ENCODE data around the gene RAE1.

RAE1 gene

DNA sequence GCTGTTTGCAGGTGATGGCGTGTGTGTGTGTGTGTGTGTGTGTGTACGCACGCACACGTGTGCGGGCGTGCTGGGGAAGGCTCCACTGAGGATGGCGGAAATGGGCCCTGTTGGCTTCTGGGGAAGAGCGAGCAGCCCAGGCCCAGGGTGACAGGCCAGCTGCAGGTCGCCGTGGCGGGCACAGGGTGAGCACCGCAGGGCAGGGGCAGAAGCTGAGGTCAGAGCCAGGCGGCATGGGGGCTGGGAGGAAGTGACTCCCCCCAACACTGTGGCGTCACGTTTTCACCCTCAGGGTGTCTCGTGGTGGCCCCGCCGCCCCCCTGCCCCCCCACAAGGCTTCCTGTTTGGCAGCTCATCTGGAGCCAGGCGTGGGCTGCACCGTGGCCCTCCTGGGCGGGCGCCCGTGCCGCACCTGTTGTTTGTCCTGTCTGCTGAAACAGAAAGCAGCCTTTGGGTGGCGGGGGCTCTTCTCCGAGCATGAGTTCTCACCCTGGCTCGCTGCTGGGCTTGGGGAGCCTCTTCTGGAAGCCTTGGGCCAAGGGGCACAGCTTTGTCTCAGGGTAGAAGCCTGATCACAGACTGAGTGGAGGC, 47.3 kb downstream of the RAE1 start:
- Histone ChIP-seq H3K4me3 (ENCODE audit: low read depth, low read length) (no peak overlapping the region), H3K27me3 (no peaks in the 10 kb centered on the region), H3K4me1 (peaks cover 15% of the 10 kb centered on the region), H3K9me3 (no peaks in the 10 kb centered on the region), H3K36me3 (peaks cover 22% of the 10 kb centered on the region)
- TF ChIP-seq, protein P1, sequence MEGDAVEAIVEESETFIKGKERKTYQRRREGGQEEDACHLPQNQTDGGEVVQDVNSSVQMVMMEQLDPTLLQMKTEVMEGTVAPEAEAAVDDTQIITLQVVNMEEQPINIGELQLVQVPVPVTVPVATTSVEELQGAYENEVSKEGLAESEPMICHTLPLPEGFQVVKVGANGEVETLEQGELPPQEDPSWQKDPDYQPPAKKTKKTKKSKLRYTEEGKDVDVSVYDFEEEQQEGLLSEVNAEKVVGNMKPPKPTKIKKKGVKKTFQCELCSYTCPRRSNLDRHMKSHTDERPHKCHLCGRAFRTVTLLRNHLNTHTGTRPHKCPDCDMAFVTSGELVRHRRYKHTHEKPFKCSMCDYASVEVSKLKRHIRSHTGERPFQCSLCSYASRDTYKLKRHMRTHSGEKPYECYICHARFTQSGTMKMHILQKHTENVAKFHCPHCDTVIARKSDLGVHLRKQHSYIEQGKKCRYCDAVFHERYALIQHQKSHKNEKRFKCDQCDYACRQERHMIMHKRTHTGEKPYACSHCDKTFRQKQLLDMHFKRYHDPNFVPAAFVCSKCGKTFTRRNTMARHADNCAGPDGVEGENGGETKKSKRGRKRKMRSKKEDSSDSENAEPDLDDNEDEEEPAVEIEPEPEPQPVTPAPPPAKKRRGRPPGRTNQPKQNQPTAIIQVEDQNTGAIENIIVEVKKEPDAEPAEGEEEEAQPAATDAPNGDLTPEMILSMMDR (IDR thresholded peaks at IDR 0.05; ENCODE audit: low read depth, low read length): no peak
- DNase-seq: no peak

DNA sequence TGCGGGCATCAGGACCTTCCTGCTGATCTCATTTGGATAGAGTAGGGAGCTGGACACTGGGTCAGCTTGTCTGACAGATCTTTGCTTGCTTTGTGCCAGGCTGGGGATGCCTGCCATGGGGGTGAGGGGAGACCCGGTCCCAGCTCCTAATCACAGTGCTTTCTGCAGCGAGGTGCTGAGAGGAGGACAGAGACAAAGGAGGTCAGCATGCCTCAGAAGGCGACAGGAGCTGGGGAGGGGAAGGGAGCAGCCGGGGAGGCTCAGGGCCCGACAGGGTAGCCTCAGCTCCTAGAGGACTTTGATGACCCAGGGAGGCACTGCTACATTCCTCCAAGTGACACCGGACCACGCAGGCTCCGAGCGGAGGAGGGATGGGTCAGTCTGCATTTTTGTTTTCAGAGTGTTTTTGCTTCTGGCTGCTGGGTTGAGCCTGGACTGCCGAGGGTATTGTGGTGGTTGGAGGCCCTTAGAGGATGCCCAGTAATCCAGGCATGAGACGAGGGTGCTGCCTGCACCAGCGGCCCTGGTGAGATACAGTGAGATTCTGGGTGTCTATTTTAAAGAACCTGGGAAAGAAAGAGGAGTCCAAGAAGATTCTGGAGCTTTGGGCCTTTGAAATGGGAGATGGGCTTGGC, 48.0 kb downstream of the RAE1 start:
- TF ChIP-seq, protein P1 (IDR thresholded peaks at IDR 0.05; ENCODE audit: low read depth, low read length): no peak
- no peak overlapping the region for H3K4me3 ChIP-seq (ENCODE audit: low read depth, low read length)

DNA sequence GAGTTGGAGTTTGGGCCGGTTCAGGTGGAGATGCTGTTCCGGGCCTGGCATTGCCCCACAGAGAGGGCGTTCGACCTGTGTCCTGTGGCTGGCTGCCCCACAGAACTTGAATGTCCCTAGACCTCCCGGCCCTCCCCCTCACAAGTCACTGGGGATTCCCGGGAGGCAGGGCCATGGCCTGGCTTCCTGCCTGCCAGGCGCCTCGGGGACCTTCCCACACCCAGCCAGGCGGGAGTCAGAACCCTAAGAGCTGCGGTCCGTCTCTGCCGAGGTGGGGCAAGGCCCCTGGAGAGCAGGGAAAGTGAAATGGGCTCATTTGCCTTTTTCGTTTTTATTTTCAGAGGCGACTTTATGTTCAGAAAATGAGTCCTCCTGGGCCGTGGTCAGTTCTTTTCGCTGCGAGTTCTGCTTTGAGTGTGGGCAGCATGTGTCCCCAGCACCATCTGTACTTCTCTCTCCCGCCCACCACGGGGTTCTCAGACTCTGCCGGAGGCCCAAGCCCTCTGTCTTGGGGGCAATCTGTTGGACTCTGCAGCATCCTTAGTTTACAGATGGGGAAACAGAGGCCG, 48.6 kb downstream of the RAE1 start:
- H3K27me3 ChIP-seq: no peaks in the 10 kb centered on the region
- H3K9me3 ChIP-seq: no peaks in the 10 kb centered on the region
- peaks cover 15% of the 10 kb centered on the region for H3K4me1 ChIP-seq
- DNase-seq: no peak
- TF ChIP-seq, protein P1 (IDR thresholded peaks at IDR 0.05; ENCODE audit: low read depth, low read length): no peak
- H3K4me3 ChIP-seq (ENCODE audit: low read depth, low read length): no peak overlapping the region
- peaks cover 22% of the 10 kb centered on the region for H3K36me3 ChIP-seq

More for the DNA sequence above, 48.0 kb downstream of the RAE1 start:
- Histone ChIP-seq H3K27me3 (no peaks in the 10 kb centered on the region), H3K4me1 (peaks cover 15% of the 10 kb centered on the region), H3K36me3 (peaks cover 22% of the 10 kb centered on the region), H3K9me3 (no peaks in the 10 kb centered on the region)
- no peak for DNase-seq

DNA sequence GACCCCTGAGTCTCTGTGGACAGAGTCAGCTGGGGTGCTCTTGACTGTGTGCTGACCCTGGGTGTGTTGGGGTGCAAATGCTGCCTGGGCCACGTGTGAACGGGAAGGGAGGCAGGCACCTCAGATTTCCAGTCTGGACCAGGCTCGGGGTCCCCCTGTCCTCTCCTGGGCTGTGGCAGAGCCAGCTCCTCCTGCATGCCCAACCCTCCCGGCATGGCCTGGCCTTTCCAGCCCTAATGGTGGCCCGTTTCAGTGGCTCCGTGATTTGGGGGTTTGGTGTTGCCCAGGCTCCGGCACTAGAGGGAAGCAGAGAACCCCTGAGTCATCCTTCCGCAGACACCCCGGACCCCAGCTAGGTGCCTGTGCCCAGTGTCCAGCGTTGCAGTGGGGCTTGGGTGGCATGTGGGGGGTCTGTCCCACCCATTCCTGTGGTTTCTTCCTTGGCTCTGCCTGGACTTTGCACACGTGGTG, 49.2 kb downstream of the RAE1 start:
- no peak for DNase-seq
- H3K4me3 ChIP-seq (ENCODE audit: low read depth, low read length): no peak overlapping the region
- H3K9me3 ChIP-seq: no peaks in the 10 kb centered on the region
- no peaks in the 10 kb centered on the region for H3K27me3 ChIP-seq
- TF ChIP-seq, protein P1 (IDR thresholded peaks at IDR 0.05; ENCODE audit: low read depth, low read length): 0 out of 2 replicates have a peak, but pooled peaks have one; percentile 5
- H3K4me1 ChIP-seq: peaks cover 15% of the 10 kb centered on the region
- H3K36me3 ChIP-seq: peaks cover 22% of the 10 kb centered on the region

DNA sequence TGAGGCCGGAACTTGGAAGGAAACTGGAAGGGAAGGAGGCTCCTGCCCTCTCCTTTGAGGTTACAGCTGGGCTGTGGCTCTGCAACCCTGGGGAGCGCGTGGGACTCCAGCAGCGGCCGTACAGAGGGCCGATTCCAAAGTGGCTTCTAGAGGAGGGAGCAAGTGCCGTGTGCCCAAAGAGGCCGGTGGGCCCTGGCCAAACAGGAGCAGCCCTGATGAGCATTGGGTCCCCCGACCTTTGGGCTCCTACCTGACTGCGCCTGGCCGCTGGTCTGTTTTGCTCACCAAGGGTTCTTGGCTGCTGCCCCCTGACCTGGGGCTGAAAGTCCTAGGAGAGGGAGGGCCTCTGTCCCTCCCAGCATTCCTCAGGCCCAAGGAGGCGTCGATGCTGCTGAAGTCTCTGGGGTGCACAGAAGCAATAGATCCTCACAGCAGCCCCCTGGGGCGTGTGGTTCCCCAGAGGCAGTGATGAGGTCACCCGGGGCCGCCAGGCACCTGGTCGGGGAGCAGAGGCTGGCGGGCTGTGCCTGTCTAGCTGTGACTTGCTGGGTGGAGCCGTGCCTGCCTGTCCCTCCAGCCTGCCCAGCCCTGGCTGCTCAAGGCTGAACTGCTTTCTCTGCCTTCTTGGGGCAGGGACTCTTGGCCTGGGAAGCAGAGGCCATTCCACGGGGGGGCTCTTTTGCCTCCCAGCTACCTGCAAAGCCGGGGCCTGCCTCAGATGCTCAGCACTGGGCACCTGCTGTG, 49.9 kb downstream of the RAE1 start:
- Histone ChIP-seq H3K4me3 (ENCODE audit: low read depth, low read length) (no peak overlapping the region), H3K9me3 (no peaks in the 10 kb centered on the region), H3K27me3 (no peaks in the 10 kb centered on the region), H3K36me3 (peaks cover 18% of the 10 kb centered on the region), H3K4me1 (peaks cover 15% of the 10 kb centered on the region)
- TF ChIP-seq, protein P1 (IDR thresholded peaks at IDR 0.05; ENCODE audit: low read depth, low read length): no peak
- DNase-seq: peak; percentile 56

All from BE2C (cell line).